Measurements from ENCODE around the gene ELAVL4. TPM values are rescaled to one million over a fixed set of nuclear protein-coding genes. Genes with fewer than 3 reads are reported as not detected.

ELAVL4 gene
- total and polyA plus RNA-seq, 9 of the 15 experiments (the other 6 are each of a cell fraction or from before 2014, with no cell fraction given), result not detected

DNA sequence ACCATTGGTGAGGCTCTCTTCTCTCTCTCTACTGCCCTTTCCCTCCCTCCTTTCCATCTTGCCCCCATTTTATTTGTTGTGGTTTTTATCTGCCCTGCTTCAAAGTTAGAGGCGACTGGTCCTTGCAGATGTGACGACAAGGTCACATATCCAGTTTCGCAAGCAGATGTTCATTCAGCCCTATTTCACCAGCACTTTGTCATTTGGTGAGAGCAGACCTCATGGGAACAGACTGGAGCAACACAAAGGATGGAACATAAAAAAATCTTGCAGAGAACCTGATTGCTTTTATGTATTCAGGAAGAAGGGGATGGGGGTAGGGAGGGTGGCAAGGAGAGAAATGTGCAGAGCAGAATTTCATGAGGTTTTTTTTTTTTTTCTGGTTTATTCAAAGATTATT lies 84.3 kb downstream of the ELAVL4 start:
- CTCF ChIA-PET (ENCODE audit: low intra/inter-chr PET ratio), result no interaction called here
- no peak for FAIRE-seq

DNA sequence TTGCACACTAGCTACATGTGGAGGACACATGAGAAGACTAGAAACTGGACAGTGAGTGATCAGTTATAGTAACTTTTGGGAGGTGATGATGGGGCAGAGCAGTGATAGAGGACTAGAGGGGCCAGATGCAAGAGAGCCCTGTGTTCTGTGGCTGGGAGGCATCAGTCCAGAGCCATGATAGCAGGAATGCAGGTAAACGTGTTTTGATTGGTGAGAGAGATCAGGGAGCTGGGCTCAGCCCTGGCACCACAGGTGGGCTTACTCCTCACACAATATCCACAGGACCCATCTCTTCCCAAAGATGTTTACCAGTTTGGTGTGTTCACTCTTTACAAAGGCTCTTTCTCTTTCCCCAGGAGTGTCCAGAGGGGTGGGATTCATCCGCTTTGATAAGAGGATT lies 86.5 kb downstream of the ELAVL4 start:
- DNase-seq (ENCODE audit: extremely low read depth in 1 of 4, low spot score in 3 of 4) (no peak), ATAC-seq (no peak), FAIRE-seq (no peak)
- H3K4me1 ChIP-seq (replicated peaks in 1 of 2; ENCODE audit: control insufficient read depth in 2 of 2, insufficient read depth in 2 of 2, low read length in 2 of 2), result no peaks in the 10 kb centered on the region
- H3K79me2 ChIP-seq (ENCODE audit: control insufficient read depth, insufficient read depth, low read length), result no peaks in the 10 kb centered on the region
- no peak for TF ChIP-seq RBM14 (IDR thresholded peaks at IDR 0.05; ENCODE audit: borderline replicate concordance, insufficient read depth, low read depth, low read length)
- TF ChIP-seq SOX6 (IDR thresholded peaks at IDR 0.05), result no peak
- TF ChIP-seq, protein P1, sequence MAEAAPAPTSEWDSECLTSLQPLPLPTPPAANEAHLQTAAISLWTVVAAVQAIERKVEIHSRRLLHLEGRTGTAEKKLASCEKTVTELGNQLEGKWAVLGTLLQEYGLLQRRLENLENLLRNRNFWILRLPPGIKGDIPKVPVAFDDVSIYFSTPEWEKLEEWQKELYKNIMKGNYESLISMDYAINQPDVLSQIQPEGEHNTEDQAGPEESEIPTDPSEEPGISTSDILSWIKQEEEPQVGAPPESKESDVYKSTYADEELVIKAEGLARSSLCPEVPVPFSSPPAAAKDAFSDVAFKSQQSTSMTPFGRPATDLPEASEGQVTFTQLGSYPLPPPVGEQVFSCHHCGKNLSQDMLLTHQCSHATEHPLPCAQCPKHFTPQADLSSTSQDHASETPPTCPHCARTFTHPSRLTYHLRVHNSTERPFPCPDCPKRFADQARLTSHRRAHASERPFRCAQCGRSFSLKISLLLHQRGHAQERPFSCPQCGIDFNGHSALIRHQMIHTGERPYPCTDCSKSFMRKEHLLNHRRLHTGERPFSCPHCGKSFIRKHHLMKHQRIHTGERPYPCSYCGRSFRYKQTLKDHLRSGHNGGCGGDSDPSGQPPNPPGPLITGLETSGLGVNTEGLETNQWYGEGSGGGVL (CRISPR knock-in tag; IDR thresholded peaks at IDR 0.05), result no peak
- TF ChIP-seq, protein P2, sequence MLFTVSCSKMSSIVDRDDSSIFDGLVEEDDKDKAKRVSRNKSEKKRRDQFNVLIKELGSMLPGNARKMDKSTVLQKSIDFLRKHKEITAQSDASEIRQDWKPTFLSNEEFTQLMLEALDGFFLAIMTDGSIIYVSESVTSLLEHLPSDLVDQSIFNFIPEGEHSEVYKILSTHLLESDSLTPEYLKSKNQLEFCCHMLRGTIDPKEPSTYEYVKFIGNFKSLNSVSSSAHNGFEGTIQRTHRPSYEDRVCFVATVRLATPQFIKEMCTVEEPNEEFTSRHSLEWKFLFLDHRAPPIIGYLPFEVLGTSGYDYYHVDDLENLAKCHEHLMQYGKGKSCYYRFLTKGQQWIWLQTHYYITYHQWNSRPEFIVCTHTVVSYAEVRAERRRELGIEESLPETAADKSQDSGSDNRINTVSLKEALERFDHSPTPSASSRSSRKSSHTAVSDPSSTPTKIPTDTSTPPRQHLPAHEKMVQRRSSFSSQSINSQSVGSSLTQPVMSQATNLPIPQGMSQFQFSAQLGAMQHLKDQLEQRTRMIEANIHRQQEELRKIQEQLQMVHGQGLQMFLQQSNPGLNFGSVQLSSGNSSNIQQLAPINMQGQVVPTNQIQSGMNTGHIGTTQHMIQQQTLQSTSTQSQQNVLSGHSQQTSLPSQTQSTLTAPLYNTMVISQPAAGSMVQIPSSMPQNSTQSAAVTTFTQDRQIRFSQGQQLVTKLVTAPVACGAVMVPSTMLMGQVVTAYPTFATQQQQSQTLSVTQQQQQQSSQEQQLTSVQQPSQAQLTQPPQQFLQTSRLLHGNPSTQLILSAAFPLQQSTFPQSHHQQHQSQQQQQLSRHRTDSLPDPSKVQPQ (CRISPR knock-in tag; IDR thresholded peaks at IDR 0.05; ENCODE audit: borderline replicate concordance), result no peak
- 0% methylated on average over 2 of the region's 2 CpGs for WGBS (ENCODE audit: insufficient coverage, low coverage, missing lambda C conversion rate)
- BruUV-seq (replicated peaks), result no TSS peak
- no peaks in the 10 kb centered on the region for H3K9me1 ChIP-seq (ENCODE audit: control insufficient read depth, insufficient read depth, low read length)
- intact Hi-C loops (cut with micrococcal nuclease) (no loop called here), in situ Hi-C loops (cut with MboI) (no loop called here)
- no peak overlapping the region for H3K4me3 ChIP-seq
- no peak overlapping the region for H3K4me2 ChIP-seq (ENCODE audit: insufficient read depth, low read length)
- no peak overlapping the region for H3K9ac ChIP-seq (ENCODE audit: insufficient read depth in 1 of 2, low read depth in 2 of 2, low read length in 2 of 2)
- H3K27ac ChIP-seq (ENCODE audit: extremely low read depth, low read depth, low read length), result no peak overlapping the region
- POLR2A ChIA-PET, result interaction anchor here (0.5 kb wide), 1 partner anchor 104 kb away, joined by 3 read pairs; no protein-coding TSS in a partner anchor
- no peaks in the 10 kb centered on the region for H3K27me3 ChIP-seq (ENCODE audit: control insufficient read depth in 2 of 2, insufficient read depth in 2 of 2, low read length in 2 of 2)
- H3K9me3 ChIP-seq (replicated peaks; ENCODE audit: control insufficient read depth, insufficient read depth, low read depth, low read length), result no peaks in the 10 kb centered on the region
- no peaks in the 10 kb centered on the region for H3K36me3 ChIP-seq (ENCODE audit: control insufficient read depth, insufficient read depth, low read length)
- H4K20me1 ChIP-seq (replicated peaks; ENCODE audit: control insufficient read depth, insufficient read depth, low read length), result no peaks in the 10 kb centered on the region
- H2AFZ ChIP-seq (ENCODE audit: low read depth, low read length), result no peak overlapping the region
- CTCF ChIA-PET (ENCODE audit: low intra/inter-chr PET ratio), result interaction anchor here (0.6 kb wide), 1 partner anchor 31 kb away, joined by 3 read pairs; no protein-coding TSS in a partner anchor

More for the DNA sequence above, 84.3 kb downstream of the ELAVL4 start:
- DNase-seq (ENCODE audit: extremely low read depth in 1 of 4, low spot score in 3 of 4), result no peak
- ATAC-seq, result no peak
- H3K4me1 ChIP-seq (replicated peaks in 1 of 2; ENCODE audit: control insufficient read depth in 2 of 2, insufficient read depth in 2 of 2, low read length in 2 of 2), result no peaks in the 10 kb centered on the region
- no peaks in the 10 kb centered on the region for H3K79me2 ChIP-seq (ENCODE audit: control insufficient read depth, insufficient read depth, low read length)
- in situ Hi-C loops (cut with MboI) (no loop called here), intact Hi-C loops (cut with micrococcal nuclease) (no loop called here)
- no peak overlapping the region for H2AFZ ChIP-seq (ENCODE audit: low read depth, low read length)
- H3K27me3 ChIP-seq (ENCODE audit: control insufficient read depth in 2 of 2, insufficient read depth in 2 of 2, low read length in 2 of 2), result no peaks in the 10 kb centered on the region
- no peak overlapping the region for H3K9ac ChIP-seq (ENCODE audit: insufficient read depth in 1 of 2, low read depth in 2 of 2, low read length in 2 of 2)
- TF ChIP-seq RHOXF2B (CRISPR knock-in tag; conservative IDR thresholded peaks at IDR 0.05) (no peak), TCF3 (CRISPR knock-in tag; IDR thresholded peaks at IDR 0.05) (no peak), BCL6 (CRISPR knock-in tag; IDR thresholded peaks at IDR 0.05) (no peak), CREM (IDR thresholded peaks at IDR 0.05; ENCODE audit: low read depth) (no peak), SRF (CRISPR knock-in tag; IDR thresholded peaks at IDR 0.05) (no peak), TEAD2 (tag; IDR thresholded peaks at IDR 0.05) (no peak)
- no peak overlapping the region for H3K4me3 ChIP-seq
- no peak overlapping the region for H3K27ac ChIP-seq (ENCODE audit: extremely low read depth, low read depth, low read length)
- H3K9me3 ChIP-seq (replicated peaks; ENCODE audit: control insufficient read depth, insufficient read depth, low read depth, low read length), result no peaks in the 10 kb centered on the region
- H3K4me2 ChIP-seq (ENCODE audit: insufficient read depth, low read length), result no peak overlapping the region
- H4K20me1 ChIP-seq (replicated peaks; ENCODE audit: control insufficient read depth, insufficient read depth, low read length), result no peaks in the 10 kb centered on the region
- no peaks in the 10 kb centered on the region for H3K36me3 ChIP-seq (ENCODE audit: control insufficient read depth, insufficient read depth, low read length)
- BruUV-seq (replicated peaks), result no TSS peak
- POLR2A ChIA-PET, result no interaction called here
- whole genome bisulfite sequencing (ENCODE audit: insufficient coverage, low coverage, missing lambda C conversion rate), result 0% methylated on average over 3 of the region's 3 CpGs
- H3K9me1 ChIP-seq (ENCODE audit: control insufficient read depth, insufficient read depth, low read length), result no peaks in the 10 kb centered on the region
